C4-2B (cell line): ENCODE results near the gene IL11.

ENCODE experiments used
- H3K27ac ChIP-seq: fragments of 450-650 bp; 2 replicates; pipeline ENCODE4 v1.5.1; 2017
- ZFX ChIP-seq: fragments of 450-650 bp; IDR thresholded peaks from 2 replicates; pipeline ENCODE4 v1.6.1; 2017
- TF ChIP-seq, protein P1 (sequence below): fragments of 450-650 bp; conservative IDR thresholded peaks from 2 replicates; pipeline ENCODE4 v1.5.1; 2017; ENCODE audit warnings: mild to moderate bottlenecking

Gene IL11

DNA sequence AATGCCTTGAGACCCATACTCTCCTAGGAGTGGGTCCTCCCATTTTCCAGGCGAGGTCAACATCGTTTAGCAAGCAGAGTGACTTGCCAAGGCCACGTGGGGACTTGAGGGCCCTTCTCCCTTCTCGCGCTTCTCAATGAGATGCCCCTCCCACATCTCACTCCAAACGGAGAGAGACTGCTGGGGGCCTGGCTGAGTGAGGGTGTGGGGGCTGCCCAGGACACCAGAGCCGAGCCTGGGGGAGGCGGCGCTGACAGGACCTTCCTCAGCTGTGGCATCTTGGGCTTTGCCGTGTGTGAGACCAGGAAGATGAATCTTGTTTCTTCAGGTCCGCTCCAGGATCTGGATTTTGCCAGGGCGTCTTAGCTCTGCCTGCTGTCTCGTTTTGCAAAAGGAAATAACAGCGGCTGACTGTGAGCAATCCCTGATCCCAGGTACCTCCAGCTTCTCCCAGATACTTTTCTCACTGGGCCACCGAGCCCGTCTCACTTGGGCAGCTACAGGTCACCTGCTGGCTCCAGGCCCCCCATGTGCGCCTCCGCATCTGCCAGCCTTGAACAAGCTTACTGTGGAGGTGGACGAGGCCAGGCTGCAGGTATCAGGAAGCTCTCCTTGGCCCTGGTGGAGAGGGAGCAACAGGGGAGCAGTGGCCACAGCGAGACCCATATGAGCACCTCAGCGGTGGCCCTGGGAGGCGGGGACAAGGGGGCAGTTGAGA, 21.8 kb downstream of the IL11 start:
- H3K27ac ChIP-seq, result no peak overlapping the region
- TF ChIP-seq ZFX, result no peak
- TF ChIP-seq, protein P1, sequence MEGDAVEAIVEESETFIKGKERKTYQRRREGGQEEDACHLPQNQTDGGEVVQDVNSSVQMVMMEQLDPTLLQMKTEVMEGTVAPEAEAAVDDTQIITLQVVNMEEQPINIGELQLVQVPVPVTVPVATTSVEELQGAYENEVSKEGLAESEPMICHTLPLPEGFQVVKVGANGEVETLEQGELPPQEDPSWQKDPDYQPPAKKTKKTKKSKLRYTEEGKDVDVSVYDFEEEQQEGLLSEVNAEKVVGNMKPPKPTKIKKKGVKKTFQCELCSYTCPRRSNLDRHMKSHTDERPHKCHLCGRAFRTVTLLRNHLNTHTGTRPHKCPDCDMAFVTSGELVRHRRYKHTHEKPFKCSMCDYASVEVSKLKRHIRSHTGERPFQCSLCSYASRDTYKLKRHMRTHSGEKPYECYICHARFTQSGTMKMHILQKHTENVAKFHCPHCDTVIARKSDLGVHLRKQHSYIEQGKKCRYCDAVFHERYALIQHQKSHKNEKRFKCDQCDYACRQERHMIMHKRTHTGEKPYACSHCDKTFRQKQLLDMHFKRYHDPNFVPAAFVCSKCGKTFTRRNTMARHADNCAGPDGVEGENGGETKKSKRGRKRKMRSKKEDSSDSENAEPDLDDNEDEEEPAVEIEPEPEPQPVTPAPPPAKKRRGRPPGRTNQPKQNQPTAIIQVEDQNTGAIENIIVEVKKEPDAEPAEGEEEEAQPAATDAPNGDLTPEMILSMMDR, result no peak

DNA sequence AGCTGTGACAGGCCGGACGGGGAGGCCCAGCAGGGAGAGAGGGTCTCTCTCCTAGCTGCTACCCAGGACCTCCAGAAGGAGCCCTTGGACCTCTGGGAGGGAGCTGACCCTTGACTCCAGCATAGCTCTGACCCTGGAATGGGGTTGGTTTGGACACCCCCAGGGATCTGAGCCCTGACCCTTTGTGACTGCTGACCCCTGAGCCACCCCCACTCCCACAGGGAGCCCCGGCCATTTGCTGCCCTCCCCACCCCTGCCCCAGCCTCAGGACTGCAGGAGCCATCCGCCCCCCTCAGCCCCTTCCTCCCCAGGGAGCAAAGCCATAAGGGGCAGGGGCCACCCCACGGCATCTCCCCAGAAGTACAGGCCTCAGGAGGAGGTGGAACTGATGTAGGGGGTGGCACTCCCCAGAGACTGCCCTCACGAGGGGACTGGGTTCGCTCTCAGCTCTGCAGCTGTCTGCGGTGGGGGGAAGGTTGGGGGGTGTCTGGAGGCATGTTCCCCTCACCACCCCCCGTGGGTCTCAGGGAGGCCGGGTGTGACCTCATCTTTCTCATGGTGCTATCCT, 22.7 kb downstream of the IL11 start:
- TF ChIP-seq ZFX, result no peak
- TF ChIP-seq, protein P1, result no peak
- H3K27ac ChIP-seq, result no peak overlapping the region

DNA sequence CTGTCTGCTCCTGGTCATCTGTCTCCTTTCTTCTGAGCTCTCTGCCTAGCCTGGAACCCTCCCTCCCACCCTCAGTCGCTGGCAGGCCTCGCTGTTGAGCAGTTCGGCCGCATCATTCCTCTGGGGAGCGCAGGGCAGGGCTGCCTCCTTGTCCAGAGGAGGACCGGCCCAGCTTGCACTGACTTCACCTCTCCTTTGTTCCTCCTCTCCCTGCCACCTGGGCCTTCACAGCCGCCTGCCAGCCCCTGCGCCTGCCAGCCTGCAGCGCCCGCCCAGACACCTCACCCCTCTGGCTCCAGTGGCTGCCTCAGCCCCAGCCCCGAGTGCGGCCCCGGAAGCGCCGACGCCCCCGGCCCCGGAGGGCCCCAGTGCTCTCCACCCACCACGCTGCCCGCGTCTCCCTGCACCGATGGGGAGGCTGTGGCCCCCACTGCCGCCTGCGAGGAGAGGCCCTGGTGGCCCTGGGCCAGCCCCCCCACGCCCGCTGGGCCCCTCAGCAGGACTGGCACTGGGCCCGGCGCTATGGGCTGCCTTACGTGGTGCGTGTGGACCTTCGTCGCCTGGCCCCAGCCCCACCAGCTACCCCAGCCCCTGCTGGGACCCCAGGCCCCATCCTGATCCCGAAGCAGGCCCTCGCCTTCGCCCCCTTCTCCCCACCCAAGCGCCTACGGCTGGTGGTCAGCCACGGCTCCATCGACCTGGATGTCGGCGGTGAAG, 23.4 kb downstream of the IL11 start:
- H3K27ac ChIP-seq, result no peak overlapping the region
- TF ChIP-seq ZFX, result no peak
- TF ChIP-seq, protein P1, result no peak

DNA sequence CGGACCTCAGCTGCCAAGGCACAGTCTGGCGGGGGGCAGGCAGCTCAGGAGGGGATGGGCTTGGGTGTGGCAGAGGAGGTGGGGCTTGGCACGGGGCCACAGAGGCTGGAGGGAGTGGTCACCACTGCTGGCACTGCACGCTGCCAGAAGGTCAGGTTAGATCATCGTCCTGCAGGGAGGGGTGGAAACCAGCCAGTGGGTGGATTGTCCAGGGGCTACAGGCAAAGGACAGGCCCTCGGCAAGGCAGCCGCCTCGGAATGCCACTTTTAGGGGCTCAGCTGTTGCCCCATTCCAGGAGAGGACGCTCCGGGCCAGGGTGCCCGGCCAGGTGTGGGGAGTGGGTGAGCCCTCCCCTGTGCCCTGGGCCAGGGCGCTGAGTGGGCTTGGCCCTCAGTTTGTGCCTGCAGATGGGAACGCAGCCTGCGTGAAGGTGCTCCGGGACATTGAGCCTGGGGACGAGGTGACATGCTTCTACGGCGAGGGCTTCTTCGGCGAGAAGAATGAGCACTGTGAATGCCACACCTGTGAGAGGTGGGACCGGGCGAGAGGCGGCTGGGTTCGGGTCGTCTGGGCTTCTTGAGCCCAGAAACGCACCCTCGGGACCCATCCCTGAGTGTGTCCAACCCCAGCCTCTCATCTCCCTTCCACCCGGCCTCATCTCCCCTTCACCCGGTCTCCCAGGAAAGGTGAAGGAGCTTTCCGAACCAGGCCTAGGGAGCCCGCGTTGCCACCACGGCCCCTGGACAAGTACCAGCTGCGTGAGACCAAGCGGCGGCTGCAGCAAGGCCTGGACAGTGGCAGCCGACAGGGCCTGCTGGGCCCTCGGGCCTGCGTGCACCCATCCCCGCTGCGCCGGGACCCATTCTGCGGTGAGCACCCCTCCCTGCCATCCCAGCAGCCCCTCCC, 24.2 kb downstream of the IL11 start:
- TF ChIP-seq, protein P1, result no peak
- no peak for TF ChIP-seq ZFX

DNA sequence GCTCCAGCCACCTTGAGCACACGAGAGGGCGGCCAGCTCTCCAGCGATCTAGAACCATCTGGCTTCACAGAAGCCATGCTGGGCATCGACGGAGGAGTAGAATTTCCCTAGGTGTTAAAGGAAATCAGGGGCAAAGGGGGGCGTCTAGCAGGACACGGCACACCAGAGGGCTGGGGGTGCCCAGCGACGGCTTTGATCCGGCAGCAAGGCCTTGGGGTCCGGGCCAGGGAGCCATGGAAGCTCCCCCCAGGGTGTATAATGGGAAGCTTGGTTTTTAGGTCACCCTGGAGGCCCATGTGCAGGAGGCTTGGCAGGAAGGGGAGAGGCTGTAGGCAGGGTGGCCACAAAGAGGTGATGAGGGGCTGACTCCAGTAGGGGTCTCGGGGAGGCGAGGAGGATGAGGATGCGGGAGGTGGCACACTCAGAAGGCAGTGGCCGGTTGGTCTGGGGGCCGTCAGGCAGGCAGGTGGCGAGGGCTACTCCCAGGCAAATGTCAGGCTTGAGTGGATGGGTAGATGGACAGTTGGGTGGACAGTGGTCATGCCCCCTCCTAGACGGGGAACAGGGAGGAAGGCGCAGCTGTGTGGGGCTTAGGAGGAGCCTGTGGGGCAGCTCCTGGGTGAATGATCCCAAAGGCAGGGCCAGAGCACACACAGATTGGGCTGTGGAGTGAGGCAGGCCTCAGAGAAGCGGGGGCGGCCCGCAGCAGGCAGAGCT, 25.0 kb downstream of the IL11 start:
- H3K27ac ChIP-seq, result no peak overlapping the region
- TF ChIP-seq ZFX, result no peak

More for the DNA sequence above, 24.2 kb downstream of the IL11 start:
- no peak overlapping the region for H3K27ac ChIP-seq

DNA sequence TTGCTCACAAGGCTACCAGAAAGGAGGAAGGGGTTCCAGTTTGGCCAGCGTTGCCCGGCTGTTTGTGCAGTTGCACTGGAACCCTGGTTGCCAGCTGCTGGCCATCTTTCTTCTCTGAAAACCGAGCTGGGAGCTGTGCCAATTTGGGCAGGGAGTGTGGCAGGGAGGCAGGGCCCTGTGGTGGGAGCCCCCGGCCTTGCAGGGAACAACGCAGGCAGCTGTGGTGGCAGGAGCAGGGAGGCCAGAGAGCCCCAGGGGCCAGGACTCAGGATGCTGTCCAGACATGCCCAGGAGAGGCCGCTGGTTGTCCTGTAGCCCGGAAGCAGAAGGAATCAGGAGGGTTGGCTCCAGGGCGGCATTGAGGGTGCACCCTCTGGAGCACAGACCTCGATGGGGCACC, 25.8 kb downstream of the IL11 start:
- no peak overlapping the region for H3K27ac ChIP-seq

More for the DNA sequence above, 25.8 kb downstream of the IL11 start:
- TF ChIP-seq ZFX, result no peak
- TF ChIP-seq, protein P1, result no peak
